ENCODE measurements around the gene ANKK1.

The ANKK1 gene

DNA sequence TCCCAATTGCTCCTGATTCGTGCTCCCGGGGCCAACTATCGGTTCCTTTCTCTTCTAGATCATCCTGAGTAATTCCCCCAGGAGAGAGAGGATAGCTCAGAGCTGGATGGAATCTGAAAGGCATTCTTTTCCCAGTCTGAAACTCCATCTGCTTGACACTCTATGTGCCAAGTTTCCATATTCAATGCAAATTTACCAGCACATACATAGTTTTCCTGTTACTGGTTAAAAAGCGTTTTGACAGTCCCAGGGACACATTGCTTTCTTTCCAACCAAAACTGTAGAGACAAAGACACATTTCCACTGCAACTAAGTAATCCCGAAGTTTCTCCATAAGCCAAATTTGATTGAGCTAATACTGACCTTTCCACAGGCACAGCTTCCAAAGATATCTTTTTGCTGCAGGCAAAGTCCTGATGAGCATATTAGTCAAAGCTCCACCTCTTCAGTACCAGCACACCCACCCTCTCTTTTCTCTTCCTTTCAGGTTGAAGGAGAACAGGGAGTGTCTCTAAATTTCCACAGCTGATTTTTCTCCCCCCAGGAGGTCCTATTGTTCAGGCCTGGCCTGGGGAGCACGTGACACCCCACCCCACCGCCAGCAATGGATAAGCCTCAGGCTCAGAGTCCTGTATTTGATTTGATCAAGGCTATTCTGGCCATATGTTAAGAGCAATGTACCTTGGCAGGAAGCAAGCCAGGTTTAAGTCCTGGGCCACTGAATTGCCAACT, 9.7 kb upstream of the ANKK1 start:
- DNase-seq = peak; percentile 55

DNA sequence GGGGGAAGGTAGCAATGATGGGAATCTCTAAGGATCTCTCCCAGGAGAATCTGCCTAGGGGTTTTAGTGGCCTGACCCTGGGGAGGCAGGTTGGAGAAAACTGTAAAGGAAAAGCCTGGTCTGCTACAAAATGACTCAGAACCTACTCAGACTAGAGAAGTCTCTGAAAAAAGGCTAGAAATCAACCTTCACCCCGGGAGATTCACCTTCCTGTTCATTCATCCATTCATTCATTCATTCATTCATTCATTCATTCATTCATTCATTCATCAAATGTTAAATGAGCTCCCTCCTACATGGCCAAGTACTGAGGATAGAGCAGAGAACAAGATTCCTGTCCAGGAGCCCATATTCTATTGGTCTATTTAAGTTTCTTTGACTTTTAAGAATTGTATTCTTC, 8.9 kb upstream of the ANKK1 start:
- no peak for DNase-seq

DNA sequence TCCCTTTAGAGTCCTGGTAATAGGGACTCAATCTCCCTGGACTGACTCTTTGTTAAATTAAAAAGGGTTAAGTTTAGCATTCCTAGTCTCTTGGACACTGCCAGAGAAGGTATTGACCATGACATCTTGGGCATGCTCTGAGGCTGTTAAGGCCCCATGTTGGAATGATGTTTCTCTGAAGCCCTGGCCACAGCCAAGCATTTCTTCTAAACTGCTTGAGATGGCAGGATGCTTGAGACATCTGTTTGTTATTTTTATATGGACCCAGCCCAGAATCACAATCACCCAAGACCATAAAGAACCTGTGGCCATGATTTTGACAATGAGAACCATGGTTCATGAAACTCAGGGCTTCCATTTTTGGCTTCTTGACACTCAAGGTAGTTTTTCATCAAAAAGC, 5.5 kb upstream of the ANKK1 start:
- DNase-seq = no peak

- peak; percentile 63 for DNase-seq
Measured at GRCh38 chr11:113384551-113384950, 3.0 kb upstream of the ANKK1 start.

GRCh38 chr11:113385749-113386148, 1.8 kb upstream of the ANKK1 start:
- no peak for DNase-seq

GRCh38 chr11:113386866-113387265, 713 bp upstream of the ANKK1 start:
- no peak for DNase-seq

DNA sequence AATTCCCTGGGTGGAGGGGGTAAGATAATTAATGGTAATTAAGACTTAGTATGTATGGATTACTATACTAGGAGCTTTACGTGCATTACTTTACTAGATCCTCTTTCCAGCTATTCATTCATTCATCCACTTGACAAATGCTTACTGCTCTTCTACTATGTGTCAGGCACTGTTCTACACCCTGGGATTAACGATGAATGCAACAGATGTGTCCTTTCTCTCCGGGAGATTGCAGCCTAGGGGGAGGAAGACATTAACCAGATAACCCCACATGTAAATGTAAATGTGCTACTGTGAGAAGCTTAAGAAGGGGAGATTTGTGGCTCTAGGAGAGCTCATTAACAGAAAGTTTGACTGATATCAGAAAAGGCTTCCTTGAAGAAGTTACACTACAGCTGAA, 1.7 kb downstream of the ANKK1 start:
- no peak for DNase-seq

DNA sequence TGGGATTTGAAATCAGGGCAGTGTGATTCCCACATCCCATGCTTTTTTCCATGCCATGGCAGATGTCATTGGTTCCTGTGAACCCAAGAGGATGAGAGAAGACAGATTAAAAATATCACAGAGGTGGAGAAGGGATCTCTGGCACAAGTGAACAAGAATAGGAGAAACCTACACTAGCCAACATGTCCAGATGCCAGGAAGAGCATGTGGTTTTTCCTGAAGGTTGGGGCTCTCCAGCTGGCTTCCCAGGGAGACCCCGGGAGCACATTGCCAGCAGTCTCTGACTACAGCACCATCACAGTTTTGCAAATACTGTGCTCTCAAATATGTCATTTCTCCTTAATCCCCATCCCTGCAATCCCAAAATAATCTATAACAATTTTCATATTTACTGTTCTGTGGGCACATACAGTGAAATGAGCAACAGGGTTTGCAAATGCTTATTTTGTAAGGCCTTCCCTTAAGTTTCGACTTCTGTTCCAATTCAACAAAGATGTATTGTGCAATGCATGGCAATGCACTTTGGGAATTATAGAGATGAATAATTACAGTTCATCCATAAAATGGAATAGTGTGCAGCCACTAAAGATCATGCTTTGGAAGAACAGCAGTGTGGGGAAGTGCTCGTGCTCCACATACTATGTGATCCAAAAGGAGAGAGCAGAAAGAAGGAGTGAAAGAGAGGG, 4.8 kb downstream of the ANKK1 start:
- DNase-seq = no peak

DNA sequence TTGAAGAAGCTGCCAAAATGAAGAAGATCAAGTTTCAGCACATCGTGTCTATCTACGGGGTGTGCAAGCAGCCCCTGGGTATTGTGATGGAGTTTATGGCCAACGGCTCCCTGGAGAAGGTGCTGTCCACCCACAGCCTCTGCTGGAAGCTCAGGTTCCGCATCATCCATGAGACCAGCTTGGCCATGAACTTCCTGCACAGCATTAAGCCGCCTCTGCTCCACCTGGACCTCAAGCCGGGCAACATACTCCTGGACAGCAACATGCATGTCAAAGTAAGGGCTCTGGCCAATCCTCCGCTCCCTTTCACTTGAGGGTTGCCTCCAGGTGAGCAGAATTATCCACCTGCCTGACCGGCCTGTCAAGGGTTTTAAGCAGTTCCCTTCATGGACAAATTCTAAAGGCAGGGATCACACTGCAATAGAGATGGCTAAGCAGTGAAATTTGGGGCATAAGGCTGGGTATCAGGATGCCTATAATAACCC, 6.0 kb downstream of the ANKK1 start:
- DNase-seq = no peak

DNA sequence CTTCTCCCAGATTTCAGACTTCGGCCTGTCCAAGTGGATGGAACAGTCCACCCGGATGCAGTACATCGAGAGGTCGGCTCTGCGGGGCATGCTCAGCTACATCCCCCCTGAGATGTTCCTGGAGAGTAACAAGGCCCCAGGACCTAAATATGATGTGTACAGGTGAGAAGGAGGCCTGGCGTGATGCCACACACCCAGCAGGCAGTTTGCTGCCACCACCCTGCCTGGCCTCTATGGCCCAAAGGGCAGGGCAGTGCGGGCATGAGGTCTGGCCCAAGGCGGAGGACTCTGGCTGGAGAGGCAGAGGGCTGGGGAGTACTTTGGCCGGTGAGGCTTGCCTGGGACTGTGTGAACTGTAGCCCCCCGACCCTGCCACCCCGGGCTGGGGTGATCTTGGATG, 7.3 kb downstream of the ANKK1 start:
- DNase-seq = no peak

DNA sequence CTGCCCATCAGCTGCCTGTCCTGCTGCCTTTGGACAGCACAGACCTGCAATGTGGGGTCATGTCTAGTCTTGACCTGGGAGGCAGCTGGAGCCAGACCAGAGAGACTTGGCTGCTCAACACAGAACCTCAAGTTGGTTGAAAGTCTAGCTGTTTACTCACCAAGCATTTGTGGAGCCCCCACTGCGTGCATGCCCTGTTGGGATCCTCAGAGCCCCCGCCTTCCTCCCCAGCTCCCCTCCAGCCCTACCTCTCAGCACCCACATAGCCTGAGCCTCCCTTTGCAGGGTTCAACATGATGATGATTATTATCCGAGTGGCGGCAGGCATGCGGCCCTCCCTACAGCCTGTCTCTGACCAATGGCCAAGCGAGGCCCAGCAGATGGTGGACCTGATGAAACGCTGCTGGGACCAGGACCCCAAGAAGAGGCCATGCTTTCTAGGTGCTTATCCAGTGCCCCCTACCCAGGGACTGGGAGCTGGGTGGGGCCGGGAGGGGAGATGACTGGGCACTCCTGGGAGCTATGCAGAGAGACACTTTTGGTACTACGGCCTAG, 8.3 kb downstream of the ANKK1 start:
- no peak for DNase-seq

DNA sequence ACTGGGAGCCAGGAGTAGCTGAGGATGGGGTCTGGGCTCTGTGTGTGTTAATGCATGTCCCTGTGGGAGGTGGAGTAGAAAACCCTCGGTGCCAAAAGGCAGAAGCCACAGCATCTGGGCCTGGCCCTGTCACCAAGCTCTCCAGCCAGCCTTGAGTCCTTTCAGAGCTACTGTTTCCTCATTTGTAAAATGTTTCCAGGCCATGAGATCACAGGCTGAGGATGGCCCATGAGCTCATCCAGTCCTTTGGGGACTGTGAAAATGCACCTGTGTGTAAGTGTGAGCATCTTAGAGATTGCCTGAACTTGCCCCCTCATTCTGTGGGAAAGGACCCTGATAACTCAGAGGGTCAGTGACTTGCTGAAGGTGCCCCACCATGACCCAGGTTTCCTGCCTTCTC, 9.1 kb downstream of the ANKK1 start:
- DNase-seq = no peak

GRCh38 chr11:113397212-113397611, 9.6 kb downstream of the ANKK1 start:
- DNase-seq = no peak

GRCh38 chr11:113397821-113398220, 10.2 kb downstream of the ANKK1 start:
- no peak for DNase-seq

GRCh38 chr11:113398669-113399430, 11.3 kb downstream of the ANKK1 start:
- DNase-seq = no peak

DNA sequence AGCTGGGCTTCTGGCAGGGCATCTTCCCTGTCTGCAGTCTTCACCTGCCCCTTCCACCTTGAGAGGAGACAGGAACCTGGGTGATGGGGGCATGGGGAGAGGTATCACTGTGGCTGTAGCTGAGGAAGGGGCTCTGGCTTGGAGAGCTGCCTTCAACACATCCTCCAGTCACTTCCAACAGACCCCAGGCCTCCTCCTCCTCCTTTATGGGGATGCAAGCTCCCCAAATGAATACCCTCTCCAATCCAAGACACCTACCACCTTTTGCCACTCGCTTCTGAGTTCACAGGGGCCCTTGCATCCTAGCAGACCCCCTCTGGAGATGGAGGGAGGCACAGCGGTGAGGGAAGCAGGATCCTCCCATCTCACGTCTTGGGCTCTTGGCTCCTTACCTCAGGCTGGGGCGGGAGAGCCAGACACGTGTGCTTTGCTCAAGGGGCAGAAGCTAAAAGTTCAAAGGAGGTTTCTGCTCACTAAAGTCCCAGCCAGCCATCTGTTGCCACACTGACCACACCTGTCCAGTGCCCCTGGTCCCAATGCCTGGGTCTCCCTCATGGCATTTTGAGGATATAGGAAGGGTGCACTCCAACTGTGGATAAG, 13.2 kb downstream of the ANKK1 start:
- no peak for DNase-seq

GRCh38 chr11:113401718-113402117, 14.1 kb downstream of the ANKK1 start:
- peak; percentile 7 for DNase-seq

DNA sequence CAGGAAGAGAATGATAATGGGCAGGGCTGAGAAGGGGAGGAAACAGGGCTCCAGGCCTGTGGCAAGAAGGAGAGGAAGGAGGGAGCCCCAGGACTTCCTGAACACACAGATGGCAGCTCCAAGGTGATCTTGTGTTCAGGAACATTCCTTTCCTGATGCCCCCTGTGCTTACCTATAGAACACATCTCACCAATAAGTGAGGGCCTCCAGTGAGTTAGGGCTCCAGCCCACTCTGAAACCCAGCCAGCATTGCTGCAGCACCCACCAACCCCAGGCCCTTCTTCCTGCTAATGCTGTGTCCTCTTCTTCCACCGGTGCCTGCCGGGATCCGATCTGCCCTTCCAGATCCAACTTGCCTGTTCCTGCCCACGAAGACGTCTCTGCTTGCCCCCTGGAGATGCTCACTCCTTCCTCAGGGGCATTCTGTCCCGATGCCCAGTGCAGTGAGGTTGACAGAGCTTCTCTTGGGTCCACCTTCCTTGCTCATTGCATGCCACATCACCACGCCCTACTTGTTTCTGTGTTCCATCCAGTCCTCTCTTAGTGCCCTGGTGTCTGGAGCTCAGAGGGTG, 17.4 kb downstream of the ANKK1 start:
- DNase-seq = no peak

DNA sequence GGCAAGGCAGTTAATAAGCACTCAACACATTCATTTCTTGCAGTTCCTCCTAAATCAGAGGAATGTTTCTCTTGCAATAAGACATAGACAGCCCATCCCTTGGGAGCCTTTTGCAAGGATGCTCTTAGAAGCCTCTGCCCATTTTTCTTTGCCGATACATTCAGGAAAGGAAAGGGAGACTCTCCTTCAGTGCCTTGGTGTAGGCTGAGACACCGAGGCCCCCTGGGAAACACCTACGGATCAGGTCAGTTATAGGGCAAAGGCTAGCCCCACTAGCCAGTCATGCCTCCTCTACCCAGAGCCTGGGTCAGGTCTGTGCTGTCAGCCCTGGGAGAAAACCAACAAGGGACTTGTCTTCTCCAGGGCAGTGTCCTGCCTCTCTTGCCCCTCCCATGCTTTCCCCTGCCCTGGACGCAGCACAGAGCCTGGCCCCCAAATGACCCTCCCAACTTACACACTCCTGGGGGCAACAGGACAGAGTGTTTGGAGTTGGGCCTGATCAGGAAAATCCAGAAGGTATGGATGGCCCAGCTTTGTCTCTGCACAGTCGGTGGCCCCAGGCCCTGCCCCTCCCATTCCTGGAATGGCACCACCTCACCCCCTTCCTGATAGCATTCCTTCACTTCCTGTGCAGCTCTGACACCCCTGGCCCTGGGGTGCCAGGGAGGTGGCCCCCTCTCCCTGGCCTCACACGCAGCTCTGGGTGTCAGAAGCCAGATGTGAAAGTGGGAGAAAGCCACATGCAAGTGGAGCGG, 18.3 kb downstream of the ANKK1 start:
- no peak for DNase-seq

DNA sequence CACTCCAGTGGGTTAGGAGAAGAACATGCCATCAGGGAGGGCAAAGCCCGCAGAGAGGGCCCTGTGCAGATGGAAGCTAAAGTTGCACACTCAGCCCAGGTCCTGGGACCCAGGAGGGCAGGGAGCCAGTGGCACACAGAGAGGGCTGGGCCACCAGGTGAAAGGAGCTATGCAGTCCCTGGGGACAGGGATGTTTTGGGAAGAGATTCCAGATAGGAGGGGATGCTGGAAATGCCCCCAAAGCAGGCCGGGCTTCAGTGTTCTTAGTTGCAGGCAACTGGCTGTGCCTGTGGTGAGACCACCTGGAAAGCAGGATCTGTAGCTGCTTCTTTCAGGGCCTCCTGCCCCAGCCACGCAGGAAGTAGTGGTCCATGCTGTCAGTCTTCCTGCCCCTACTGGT, 19.6 kb downstream of the ANKK1 start:
- DNase-seq = no peak

- no peak for DNase-seq
Measured at GRCh38 chr11:113408206-113408605, 20.6 kb downstream of the ANKK1 start.

DNA sequence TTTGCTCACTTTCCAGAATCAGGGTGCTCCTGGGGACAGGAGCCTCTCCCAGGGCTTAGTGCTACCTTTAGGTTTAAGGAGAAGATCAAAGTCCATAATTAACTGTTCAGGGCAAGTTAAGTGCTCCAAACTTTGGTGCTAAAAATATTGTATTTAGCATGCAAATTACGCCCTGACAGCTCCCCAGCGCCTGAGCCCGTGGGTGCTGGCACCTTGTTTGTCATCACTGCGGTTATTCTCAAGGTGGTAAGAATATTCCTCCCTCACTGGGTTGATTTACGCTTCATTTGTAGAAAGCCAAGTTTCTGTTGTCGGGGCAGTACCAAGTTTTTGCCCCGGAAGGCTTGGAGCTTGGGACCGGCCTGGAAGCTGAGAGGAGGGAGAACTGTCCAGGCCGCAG, 21.3 kb downstream of the ANKK1 start:
- no peak for DNase-seq
